ENCODE results near the gene OLR1.

OLR1 gene

DNA sequence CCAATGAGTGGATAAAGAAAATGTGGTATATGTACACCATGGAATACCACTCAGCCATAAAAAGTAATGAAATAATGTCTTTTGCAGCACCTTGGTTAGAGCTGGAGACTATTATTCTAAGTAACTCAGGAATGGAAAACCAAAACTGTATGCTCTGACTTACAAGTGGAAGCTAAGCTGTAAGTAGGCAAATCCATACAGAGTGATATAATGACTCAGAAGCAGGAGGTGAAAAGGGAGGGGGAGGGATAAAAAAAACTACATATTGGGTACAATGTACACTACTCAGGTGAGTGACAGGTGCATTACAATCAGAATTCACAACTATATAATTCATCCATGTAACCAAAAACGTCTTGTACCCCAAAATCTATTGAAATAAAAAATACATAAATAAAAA lies 58.0 kb downstream of the OLR1 start:
- no peak overlapping the region for H3K27ac ChIP-seq (ENCODE audit: poor library complexity, severe bottlenecking)
- DNase-seq (ENCODE audit: low spot score) (no peak), ATAC-seq (ENCODE audit: low read depth) (no peak)
- H3K9me3 ChIP-seq (ENCODE audit: severe bottlenecking) = no peaks in the 10 kb centered on the region
- no peaks in the 10 kb centered on the region for H3K4me1 ChIP-seq (ENCODE audit: insufficient read depth, poor library complexity, severe bottlenecking)
- no peaks in the 10 kb centered on the region for H3K27me3 ChIP-seq (ENCODE audit: insufficient read depth, poor library complexity, severe bottlenecking)
- TF ChIP-seq, protein P1, sequence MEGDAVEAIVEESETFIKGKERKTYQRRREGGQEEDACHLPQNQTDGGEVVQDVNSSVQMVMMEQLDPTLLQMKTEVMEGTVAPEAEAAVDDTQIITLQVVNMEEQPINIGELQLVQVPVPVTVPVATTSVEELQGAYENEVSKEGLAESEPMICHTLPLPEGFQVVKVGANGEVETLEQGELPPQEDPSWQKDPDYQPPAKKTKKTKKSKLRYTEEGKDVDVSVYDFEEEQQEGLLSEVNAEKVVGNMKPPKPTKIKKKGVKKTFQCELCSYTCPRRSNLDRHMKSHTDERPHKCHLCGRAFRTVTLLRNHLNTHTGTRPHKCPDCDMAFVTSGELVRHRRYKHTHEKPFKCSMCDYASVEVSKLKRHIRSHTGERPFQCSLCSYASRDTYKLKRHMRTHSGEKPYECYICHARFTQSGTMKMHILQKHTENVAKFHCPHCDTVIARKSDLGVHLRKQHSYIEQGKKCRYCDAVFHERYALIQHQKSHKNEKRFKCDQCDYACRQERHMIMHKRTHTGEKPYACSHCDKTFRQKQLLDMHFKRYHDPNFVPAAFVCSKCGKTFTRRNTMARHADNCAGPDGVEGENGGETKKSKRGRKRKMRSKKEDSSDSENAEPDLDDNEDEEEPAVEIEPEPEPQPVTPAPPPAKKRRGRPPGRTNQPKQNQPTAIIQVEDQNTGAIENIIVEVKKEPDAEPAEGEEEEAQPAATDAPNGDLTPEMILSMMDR (IDR thresholded peaks at IDR 0.05; ENCODE audit: poor library complexity, severe bottlenecking) = no peak
- H3K4me3 ChIP-seq (ENCODE audit: severe bottlenecking) = no peak overlapping the region
- H3K36me3 ChIP-seq (ENCODE audit: low read depth) = no peaks in the 10 kb centered on the region

DNA sequence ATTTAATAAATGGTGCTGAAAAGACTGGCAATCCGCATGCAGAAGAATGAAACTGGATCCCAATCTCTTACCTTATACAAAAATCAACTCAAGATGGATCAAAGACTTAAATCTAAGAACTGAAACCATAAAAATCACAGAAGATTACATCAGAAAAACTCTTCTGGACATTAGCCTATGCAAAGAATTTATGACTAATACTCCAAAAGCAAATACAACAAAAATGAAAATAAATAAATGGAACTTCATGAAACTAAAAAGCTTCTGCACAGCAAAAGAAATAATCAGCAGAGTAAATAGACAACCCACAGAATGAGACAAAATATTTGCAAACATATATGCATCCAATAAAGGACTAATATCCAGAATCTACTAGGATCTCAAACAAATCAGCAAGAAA lies 58.9 kb downstream of the OLR1 start:
- Histone ChIP-seq H3K4me1 (ENCODE audit: insufficient read depth, poor library complexity, severe bottlenecking) (no peaks in the 10 kb centered on the region), H3K36me3 (ENCODE audit: low read depth) (no peaks in the 10 kb centered on the region), H3K27me3 (ENCODE audit: insufficient read depth, poor library complexity, severe bottlenecking) (no peaks in the 10 kb centered on the region), H3K27ac (ENCODE audit: poor library complexity, severe bottlenecking) (no peak overlapping the region), H3K4me3 (ENCODE audit: severe bottlenecking) (no peak overlapping the region), H3K9me3 (ENCODE audit: severe bottlenecking) (no peaks in the 10 kb centered on the region)
- no peak for DNase-seq (ENCODE audit: low spot score)
- TF ChIP-seq, protein P1 (IDR thresholded peaks at IDR 0.05; ENCODE audit: poor library complexity, severe bottlenecking) = no peak
- ATAC-seq (ENCODE audit: low read depth) = no peak

DNA sequence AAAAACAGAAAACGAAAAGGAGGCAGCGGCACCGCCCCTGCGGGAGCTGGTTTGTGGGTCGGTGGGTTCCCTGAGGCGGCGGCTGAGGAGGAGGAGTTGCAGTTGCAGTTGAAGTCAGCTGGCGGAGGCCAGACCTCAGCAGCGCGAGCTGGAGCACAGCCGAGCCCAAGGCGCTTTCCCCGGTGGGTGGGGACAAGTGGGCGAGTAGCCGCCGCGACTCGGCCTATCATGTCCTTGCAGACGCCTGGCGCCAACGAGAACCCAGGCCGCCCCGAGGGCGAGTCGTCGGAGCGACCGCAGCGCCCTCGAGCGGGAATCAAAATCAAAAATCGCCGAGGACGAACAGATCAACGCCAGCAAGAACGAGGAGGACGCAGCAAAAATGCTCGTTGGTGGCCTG lies 60.5 kb downstream of the OLR1 start:
- TF ChIP-seq, protein P1 (IDR thresholded peaks at IDR 0.05; ENCODE audit: poor library complexity, severe bottlenecking) = no peak
- no peak overlapping the region for H3K27ac ChIP-seq (ENCODE audit: poor library complexity, severe bottlenecking)
- H3K27me3 ChIP-seq (ENCODE audit: insufficient read depth, poor library complexity, severe bottlenecking) = no peaks in the 10 kb centered on the region
- DNase-seq (ENCODE audit: low spot score) = no peak
- H3K36me3 ChIP-seq (ENCODE audit: low read depth) = no peaks in the 10 kb centered on the region
- no peak overlapping the region for H3K4me3 ChIP-seq (ENCODE audit: severe bottlenecking)
- no peaks in the 10 kb centered on the region for H3K4me1 ChIP-seq (ENCODE audit: insufficient read depth, poor library complexity, severe bottlenecking)
- no peak for ATAC-seq (ENCODE audit: low read depth)
- no peaks in the 10 kb centered on the region for H3K9me3 ChIP-seq (ENCODE audit: severe bottlenecking)

DNA sequence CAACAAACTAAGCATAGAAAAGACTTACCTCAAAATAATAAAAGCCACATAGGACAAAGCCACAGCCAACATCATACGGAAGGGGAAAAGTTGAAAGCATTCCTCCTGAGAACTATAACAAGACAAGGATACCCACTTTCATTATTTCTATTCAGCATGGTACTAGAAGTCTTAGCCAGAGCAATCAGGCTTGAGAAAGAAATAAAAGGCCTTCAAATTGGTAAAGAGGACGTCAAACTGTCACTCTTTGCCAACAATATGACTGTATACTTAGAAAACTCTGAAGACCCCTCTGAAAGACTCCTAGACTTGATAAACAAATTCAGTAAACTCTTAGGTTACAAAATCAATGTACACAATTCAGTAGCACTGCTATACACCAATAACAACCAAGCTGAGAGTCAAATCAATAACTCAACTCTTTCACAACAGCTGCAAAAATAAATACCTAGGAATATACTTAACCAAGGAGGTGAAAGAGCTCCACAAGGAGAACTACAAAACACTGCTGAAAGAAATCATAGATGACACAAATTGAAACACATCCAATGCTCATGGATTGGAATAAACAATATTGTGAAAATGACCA lies 61.6 kb downstream of the OLR1 start:
- ATAC-seq (ENCODE audit: low read depth) (no peak), DNase-seq (ENCODE audit: low spot score) (no peak)
- Histone ChIP-seq H3K4me3 (ENCODE audit: severe bottlenecking) (no peak overlapping the region), H3K27ac (ENCODE audit: poor library complexity, severe bottlenecking) (no peak overlapping the region), H3K27me3 (ENCODE audit: insufficient read depth, poor library complexity, severe bottlenecking) (no peaks in the 10 kb centered on the region), H3K4me1 (ENCODE audit: insufficient read depth, poor library complexity, severe bottlenecking) (no peaks in the 10 kb centered on the region), H3K9me3 (ENCODE audit: severe bottlenecking) (no peaks in the 10 kb centered on the region), H3K36me3 (ENCODE audit: low read depth) (no peaks in the 10 kb centered on the region)
- TF ChIP-seq, protein P1 (IDR thresholded peaks at IDR 0.05; ENCODE audit: poor library complexity, severe bottlenecking) = no peak

Measured in RWPE2 (cell line).